GM18861 (cell line): ENCODE results near the gene IGSF9B.

Experiments
- ATAC-seq: cut with Tn5 transposase; IDR thresholded peaks from one replicate; pipeline ENCODE4 v1.9.1; 2021; ENCODE audit not compliant: unreplicated experiment

IGSF9B gene

GRCh38 chr11:133940034-133940433 is 16.7 kb downstream of the IGSF9B start:
- ATAC-seq: no peak

- no peak for ATAC-seq
Measured at GRCh38 chr11:133939558-133939957, 17.2 kb downstream of the IGSF9B start.

- ATAC-seq: no peak
Measured at GRCh38 chr11:133938166-133938565, 18.6 kb downstream of the IGSF9B start.

GRCh38 chr11:133937468-133937867 is 19.3 kb downstream of the IGSF9B start:
- no peak for ATAC-seq

- ATAC-seq: no peak
Measured at GRCh38 chr11:133937015-133937414, 19.8 kb downstream of the IGSF9B start.

GRCh38 chr11:133936592-133936991 is 20.2 kb downstream of the IGSF9B start:
- ATAC-seq: no peak

- no peak for ATAC-seq
Measured at GRCh38 chr11:133936136-133936535, 20.6 kb downstream of the IGSF9B start.

- ATAC-seq: no peak
Measured at GRCh38 chr11:133935551-133935910, 21.2 kb downstream of the IGSF9B start.

- ATAC-seq: no peak
Measured at GRCh38 chr11:133934599-133935550, 21.9 kb downstream of the IGSF9B start.

- ATAC-seq: no peak
Measured at GRCh38 chr11:133934096-133934495, 22.7 kb downstream of the IGSF9B start.

- no peak for ATAC-seq
Measured at GRCh38 chr11:133931449-133932060, 25.2 kb downstream of the IGSF9B start.

- no peak for ATAC-seq
Measured at GRCh38 chr11:133930767-133931448, 25.9 kb downstream of the IGSF9B start.

- no peak for ATAC-seq
Measured at GRCh38 chr11:133930053-133930766, 26.6 kb downstream of the IGSF9B start.

- no peak for ATAC-seq
Measured at GRCh38 chr11:133929401-133930052, 27.2 kb downstream of the IGSF9B start.

GRCh38 chr11:133928628-133929059 is 28.1 kb downstream of the IGSF9B start:
- no peak for ATAC-seq

GRCh38 chr11:133927690-133928627 is 28.8 kb downstream of the IGSF9B start:
- ATAC-seq: peak; percentile 84

GRCh38 chr11:133926466-133927246 is 30.1 kb downstream of the IGSF9B start:
- ATAC-seq: no peak

- ATAC-seq: no peak
Measured at GRCh38 chr11:133925756-133926155, 31.0 kb downstream of the IGSF9B start.

- ATAC-seq: no peak
Measured at GRCh38 chr11:133924661-133925060, 32.1 kb downstream of the IGSF9B start.
